Glomerular visceral epithelial cell (primary cell): ENCODE results near the gene ZNF526.
"Not testable (repeated sequence)": the region's sequence is repeated elsewhere in the genome, so short reads cannot be mapped to it uniquely, and the experiment has no call there.

Experiments
- DNase-seq: peaks from one replicate; pipeline ENCODE4 v3.0.0-alpha.2; 2016; ENCODE audit errors: extremely low spot score

The ZNF526 gene

DNA sequence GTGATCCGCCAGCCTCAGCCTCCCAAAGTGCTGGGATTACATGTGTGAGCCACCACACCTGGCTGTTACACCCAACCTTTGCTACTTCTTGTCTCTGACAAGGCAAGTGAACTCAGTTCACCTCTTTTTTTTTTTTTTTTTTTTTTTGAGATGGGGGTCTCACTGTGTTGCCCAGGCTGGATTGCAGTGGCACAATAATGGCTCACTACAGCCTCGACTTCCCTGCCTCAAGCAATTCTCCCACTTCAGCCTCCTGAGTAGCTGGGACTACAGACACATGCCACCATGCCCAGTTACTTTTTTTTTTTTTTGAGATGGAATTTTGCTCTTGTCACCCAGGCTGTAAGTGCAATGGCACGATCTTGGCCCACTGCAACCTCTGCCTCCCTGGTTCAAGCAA is 37.7 kb downstream of the ZNF526 start:
- not testable (repeated sequence) for DNase-seq

DNA sequence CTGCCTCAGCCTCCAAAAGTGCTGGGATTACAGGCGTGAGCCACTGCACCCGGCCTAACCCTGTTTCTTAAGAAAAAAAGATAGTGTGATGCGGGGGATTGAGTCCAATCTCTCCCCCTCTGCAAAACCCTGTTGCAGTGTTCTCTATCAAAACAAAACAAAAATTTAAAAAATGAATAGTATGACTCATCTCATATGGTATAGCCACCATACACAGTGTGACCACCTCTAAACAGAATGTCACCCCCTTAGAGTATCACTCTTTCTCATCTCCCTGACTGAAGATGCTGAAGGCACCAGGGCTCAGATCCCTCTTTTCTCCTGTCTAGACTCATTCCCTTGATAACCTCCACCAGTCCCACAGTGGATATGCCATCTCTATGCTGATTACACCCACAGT is 41.7 kb downstream of the ZNF526 start:
- DNase-seq, result no peak

DNA sequence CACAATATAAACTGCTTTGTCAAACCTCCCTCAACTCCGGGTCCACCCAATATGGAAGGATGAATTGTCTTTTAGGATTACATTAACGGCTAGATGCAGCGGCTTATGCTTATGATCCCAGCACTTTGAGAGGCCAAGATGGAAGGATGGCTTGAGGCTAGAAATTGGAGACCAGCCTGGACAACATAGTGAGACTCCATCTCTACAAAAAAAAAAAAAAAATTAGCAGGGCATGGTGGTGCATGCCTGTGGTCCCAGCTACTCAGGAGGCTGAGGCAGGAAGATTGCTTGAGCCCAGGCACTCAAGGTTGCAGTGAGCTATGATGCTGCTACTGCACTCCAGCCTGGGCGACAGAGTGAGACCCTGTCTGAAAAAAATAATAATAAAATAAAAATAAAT is 46.0 kb downstream of the ZNF526 start:
- not testable (repeated sequence) for DNase-seq

DNA sequence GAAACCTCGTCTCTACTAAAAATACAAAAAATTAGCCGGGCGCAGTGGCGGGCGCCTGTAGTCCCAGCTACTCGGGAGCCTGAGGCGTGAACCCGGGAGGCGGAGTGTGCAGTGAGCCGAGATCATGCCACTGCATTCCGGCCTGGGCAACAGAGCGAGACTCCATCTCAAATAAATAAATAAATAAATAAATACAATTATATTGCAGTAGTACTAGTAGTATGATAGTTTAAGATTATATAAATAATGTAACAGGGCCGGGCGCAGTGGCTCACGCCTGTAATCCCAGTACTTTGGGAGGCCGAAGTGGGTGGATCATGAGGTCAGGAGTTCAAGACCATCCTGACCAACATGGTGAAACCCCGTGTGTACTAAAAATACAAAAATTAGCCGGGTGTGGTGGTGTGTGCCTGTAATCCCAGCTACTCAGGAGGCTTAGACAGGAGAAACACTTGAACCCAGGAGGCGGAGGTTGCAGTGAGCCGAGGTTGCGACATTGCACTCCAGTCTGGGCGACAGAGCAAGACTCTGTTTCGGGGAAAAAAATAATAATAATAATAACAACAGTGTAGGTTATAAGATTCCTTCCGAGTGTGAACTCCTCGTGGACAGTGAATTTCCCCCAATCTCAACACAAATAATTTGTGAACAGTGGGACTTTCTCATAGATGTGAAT is 47.0 kb downstream of the ZNF526 start:
- not testable (repeated sequence) for DNase-seq

DNA sequence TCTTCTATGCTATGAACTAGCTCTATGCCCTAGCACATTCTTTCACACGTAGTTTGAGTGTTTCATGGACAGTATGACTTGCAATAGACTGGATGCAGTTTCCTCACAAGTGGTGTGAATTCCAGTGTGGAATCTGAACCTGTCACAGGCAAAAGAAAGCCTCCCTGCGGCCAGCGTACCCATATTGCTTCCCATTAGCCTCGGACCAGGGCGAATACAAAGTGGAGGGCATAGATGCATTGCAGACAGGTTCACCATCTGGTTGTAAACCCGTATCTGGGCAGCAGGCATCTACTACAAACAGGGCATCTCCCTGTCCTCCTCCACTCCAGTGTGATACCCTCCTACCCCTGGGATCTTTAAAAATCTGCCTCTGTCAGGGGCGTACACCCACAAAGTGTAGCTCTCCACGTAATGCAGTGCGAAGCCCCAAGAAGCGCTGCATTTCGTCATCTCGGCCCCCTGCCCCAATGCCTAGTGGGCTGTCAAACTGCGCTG is 47.6 kb downstream of the ZNF526 start:
- DNase-seq, result no peak

DNA sequence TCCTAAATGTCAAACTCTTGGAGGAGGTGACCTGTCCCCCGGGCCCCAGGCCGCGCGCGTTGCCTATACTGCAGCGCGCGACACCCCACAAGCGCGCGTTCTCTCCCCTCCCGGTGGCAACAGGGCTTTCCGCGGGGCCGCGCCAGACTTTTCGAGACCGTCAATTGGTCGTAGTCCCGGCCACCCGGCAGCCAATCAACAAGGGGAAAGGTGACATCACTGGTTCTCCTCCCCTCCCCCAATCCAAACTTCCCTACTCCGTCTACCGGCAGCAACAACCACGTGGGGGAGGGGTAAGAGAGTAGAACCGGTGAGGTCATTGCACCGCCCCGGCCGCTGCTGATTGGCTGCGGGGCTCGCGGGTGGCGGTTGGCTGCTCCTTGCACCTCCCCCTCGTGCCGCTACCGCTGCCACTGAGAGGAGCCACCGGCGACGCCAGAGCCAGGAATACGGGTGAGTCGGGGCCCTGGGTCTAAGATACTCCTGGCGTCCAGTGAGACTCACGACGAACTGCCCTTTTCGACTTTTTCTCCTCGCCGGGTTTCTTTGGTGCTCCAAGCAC is 48.1 kb downstream of the ZNF526 start:
- DNase-seq, result peak; percentile 100

DNA sequence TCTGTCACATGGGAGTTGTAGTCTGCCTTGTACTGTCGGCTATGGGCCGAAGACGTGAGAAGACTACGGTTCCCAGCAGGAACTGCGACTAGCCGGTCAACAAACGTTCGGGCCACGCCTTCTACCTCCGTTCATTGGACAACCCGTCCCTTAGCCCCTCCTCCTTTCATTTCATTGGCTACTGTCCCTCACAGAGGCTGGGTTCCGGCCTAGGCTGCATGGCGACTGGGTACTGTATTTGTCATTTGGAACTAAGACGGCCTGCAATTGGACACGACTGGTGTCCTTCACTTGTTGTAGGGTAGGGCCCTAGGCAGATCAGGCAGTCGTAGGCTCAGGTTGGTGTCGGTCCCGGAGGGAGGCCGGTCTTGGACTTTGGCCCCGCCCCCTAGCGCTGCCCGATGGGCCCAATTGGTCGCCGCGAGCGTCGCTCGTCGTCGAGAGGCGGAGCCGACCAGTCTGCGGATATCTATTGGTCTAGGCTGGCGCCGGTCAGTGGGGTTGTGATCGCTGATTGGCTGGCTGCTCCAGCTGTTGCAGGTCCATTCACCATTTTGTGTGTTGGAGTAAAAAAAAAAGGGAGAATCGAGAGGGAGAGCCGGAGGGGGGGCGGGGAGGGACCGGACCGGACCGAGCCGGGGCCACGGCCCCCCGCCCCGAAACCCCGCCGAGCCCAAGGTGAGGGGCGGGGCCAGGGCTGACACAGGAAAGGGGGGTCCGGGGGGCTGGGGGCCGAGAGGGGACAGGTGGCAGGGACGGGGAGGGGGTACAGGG is 48.8 kb downstream of the ZNF526 start, which contains the start of gene CIC:
Gene CIC (plus strand): TSS at position 549 of the 774 bp plus-strand sequence. CDS start 2,532 bp downstream, outside the sequence.
- peak; percentile 100 for DNase-seq

DNA sequence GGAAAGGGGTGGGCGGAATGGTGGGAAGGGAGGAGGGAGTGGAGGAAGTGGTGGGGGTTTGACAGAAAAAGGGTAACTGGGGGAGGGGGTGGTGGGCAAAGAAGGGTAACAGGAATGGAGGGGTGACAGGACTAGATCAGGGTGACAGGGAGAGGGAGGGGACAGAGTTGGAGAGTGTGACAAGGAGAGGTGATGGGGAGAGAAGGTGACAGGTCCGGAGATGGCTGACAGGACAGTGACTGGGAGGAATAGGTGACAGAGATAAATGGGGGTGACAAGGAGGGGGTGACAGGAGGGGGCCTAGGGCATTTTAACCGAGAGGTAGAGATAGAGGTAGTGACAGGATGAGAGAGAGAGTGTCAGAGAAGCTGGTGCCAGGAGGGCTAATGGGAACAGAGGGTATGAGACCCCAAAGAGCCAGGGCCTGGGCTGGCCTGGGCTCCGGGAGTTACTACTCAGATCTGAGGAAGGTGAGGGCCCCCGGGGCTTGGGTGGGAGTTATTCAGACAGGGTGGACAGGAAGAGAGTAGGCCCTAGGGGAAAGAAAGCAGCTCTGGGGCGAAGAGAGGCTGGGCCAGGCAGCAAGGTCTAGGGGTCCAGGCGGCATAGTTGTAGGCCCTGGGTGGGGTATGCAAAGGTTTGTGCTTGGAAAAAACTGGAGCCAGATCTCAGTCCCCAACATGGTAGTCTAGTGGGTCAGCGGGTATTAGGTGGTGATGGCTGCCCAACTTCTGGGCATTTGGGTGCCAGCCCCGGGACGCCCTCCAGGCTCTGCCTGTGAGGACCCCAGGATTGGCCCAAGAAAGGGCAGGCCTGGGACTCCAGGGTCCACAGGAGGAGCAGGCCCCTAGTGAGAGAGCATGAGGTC is 49.6 kb downstream of the ZNF526 start:
- no peak for DNase-seq

DNA sequence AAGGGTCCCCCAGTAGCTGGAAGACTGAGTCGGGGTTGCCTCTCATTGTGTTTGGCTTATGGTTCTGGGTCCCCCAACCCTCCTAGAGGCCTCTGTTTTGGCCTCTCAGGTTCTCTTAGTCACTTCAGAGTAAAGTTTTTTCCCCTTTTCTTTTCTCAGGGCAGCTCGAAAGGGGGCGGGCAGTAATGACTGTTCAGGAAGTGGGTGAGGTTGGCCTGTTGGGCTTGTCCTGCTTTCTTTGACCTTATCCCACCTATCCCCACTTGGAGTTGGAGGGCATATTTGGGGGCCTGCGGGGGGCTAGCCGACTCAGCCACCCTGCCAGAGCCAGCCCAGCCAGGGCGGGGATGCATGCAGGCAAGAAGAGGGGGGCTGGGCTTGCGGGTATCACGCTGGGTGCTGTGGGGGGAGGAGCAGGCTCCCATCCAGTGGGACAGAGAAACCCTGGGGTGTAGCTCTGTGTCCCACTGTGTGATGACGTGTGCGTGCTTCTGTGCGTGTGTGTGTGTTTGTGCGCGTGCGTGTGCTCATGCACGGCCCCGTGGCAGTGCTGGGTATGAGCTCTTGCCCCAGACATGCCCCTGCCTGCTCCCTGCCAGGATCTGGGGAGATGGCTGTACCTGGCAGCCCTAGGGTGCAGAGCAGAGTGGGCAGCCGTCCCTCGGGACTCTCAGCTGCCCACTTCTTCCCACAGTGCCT is 50.4 kb downstream of the ZNF526 start:
- peak; percentile 81 for DNase-seq

DNA sequence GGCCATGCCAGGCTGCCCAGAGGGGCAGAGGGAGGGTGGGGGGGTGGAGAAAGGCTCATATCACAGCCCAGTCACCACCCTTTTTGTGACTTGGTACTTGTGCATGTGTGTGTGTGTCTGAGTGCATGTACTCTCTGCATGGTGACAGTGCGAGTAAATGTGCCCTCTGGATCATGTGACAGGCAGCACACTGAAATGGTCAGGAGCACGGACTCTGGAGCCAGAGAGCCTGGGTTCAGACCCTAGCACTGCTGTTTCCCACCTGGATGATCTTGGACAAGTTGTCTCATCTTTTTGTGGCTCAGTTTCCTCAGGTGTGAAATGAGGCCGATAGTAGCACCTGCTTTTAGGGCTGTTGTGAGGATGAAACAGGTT is 50.9 kb downstream of the ZNF526 start:
- no peak for DNase-seq

DNA sequence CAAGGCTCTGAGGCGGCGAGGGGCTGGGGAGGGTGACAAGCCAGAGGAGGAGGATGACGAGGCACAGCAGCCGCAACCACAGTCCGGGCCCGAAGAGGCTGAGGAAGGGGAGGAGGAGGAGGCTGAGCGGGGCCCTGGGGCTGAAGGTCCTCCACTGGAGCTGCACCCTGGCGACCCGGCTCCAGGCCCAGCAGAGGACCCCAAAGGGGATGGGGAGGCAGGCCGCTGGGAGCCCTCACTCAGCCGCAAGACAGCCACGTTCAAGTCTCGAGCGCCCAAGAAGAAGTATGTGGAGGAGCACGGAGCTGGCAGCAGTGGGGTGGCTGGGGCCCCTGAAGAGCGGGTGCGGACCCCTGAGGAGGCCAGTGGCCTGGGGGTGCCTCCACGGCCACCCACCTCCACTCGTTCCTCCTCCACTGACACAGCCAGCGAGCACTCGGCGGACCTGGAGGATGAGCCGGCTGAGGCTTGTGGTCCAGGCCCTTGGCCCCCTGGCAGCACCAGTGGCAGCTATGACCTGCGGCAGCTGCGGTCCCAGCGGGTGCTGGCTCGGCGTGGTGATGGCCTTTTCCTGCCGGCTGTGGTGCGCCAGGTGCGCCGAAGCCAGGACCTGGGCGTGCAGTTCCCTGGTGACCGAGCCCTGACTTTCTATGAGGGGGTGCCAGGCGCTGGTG is 51.9 kb downstream of the ZNF526 start:
- DNase-seq, result no peak

DNA sequence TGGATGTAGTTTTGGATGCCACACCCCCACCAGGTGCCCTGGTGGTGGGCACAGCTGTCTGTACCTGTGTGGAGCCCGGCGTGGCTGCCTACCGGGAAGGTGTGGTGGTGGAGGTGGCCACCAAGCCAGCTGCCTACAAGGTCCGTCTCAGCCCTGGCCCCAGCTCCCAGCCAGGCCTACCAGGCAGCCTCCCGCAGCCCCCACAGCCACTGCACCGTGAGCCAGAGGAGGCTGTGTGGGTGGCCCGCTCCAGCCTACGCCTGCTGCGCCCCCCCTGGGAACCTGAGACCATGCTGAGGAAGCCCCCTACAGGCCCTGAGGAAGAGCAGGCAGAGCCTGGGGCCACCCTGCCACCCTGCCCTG is 52.4 kb downstream of the ZNF526 start:
- no peak for DNase-seq

DNA sequence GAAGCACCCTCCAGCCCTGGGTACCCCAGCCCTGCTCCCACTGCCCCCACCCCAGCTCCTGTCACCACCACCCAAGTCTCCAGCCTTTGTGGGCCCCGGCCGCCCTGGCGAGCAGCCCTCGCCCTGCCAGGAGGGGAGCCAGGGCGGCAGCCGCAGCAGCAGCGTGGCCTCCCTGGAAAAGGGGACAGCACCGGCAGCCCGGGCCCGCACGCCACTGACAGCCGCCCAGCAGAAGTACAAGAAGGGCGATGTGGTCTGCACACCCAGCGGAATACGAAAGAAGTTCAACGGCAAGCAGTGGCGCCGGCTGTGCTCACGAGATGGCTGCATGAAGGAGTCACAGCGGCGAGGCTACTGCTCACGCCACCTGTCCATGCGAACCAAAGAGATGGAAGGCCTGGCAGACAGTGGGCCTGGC is 52.9 kb downstream of the ZNF526 start:
- no peak for DNase-seq

DNA sequence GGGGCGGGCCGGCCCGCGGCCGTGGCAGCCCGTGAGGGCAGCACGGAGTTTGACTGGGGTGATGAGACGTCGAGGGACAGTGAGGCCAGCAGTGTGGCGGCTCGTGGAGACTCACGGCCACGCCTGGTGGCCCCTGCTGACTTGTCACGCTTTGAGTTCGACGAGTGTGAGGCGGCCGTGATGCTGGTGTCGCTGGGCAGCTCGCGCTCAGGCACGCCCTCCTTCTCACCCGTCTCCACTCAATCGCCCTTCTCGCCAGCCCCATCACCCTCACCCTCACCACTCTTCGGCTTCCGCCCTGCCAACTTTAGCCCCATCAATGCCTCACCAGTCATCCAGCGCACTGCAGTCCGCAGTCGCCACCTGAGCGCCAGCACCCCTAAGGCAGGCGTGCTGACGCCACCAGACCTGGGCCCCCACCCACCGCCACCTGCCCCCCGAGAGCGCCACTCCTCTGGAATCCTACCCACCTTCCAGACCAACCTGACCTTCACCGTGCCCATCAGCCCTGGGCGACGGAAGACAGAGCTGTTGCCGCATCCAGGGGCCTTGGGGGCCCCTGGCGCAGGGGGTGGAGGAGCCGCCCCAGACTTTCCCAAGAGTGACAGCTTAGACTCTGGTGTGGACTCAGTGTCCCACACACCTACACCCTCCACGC is 53.4 kb downstream of the ZNF526 start:
- DNase-seq, result no peak

DNA sequence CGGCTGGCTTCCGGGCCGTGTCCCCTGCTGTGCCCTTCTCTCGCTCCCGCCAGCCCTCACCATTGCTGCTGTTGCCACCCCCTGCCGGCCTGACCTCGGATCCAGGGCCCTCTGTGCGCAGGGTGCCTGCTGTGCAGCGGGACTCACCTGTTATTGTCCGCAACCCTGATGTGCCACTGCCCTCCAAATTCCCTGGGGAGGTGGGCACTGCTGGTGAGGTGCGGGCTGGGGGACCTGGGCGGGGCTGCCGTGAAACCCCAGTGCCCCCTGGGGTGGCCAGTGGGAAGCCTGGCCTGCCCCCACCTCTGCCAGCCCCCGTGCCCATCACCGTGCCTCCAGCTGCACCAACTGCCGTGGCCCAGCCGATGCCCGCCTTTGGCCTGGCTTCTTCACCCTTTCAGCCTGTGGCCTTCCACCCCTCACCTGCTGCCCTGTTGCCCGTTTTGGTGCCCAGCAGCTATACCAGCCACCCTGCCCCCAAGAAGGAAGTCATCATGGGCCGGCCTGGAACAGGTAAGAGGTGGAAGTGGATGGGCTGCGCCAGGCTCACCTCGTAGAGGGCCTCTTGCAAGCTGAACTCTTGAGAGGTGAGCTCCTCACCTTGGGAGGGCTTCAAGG is 54.1 kb downstream of the ZNF526 start:
- no peak for DNase-seq

DNA sequence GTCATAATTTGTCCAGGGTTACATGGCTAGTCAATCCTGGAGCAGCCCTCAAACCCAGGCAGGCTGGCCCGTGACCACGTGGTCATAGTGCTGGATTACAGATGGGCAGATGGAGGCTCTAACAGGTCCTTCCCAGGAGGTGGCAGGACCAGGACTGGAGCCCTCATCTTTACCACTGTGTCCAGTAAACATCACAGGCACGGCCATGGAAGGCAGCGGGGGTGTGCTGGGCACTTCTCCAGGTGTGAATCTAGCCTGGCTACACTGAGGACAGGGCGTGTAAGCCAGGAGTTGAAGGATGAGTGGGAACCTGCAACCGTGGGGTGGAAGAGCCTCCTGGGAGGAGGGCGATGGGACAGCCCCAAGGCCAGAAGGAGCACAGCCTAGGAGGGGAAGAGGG is 55.0 kb downstream of the ZNF526 start:
- no peak for DNase-seq

DNA sequence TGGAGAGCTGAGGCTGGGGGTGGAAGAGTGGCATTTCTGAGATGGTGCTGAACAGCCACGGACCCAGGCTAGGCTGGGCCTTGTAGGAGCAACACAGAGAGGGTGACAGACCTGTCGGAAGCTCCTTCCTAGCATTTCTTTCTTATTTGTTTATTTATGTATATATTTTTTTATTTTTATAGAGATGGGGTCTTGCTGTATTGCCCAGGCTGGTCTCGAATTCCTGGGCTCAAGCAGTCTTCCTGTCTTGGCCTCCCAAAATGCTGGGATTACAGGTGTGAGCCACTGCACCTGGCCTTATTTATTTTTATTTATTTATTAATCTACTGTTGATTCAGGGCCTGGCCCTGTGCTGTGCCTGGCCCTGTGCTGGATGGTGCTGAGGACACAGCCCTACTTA is 55.4 kb downstream of the ZNF526 start:
- no peak for DNase-seq

DNA sequence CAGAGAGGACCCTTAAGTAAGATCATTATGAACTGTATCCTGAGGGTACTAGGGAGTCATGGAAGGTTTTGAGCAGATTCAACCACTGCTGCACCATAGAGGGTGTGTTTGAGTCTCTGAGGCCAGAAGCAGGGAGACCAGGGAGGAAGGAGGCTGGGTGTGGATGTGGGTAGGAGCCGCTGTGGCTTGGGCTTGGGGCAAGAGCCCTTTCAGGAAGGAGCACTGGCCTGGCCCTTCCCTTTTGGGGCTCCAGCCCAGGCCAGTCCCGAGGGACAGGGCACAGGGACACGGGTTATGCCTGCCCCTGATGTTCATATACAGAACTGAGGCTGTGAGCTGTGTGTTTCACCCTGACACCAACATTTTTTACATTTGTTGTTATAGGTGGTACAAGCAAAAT is 56.2 kb downstream of the ZNF526 start:
- no peak for DNase-seq

DNA sequence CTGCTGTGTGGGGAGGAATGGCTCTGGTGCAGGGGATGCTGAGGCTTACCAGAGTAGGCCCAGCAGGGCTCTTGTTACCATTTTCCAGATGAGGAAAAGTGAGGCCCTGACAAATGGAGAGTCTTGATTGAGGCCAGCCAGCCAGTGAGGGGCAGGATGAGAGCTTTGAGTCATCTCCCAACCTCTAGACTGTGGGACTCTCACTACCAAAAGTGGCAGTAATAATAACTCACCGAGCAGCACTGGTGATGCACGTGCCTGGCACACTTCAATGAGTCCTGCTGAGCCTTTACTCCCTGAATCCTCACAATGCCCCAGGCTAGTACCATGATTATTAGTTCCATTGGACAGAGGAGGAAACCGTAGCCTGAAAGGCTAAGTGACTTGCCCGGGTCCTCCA is 56.7 kb downstream of the ZNF526 start:
- no peak for DNase-seq
